ENCODE measurements around the gene CASQ1. TPM values are rescaled to one million over a fixed set of nuclear protein-coding genes. Genes with fewer than 3 reads are reported as not detected.

CASQ1 gene
- total RNA-seq, 6 experiments from 2014 or later: 0.25 TPM; not detected in 5

DNA sequence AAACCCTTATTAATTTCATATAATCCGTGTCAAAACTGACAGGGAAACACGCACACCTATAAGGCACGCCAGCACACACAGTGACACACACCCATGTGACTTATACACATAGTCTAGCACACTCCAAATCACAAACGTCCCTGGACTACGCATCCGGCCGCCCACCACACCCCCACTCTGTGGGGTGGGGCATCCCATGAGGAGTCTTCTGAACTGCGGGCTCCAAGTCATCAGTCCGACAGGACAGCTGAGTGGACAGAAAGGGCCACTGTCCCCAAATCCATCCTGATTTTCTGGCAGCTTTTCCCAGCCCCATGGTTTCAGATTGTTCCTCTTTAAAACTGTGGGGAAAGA is 15.6 kb downstream of the CASQ1 start:
- DNase-seq: peak in 2 of 3 donors; percentile 44 to 56
- H3K27me3 ChIP-seq: no peaks in the 10 kb centered on the region
- peaks cover 0 to 11% (median 0%) of the 10 kb centered on the region in 4 donors for H3K4me1 ChIP-seq
- H3K36me3 ChIP-seq: no peaks in the 10 kb centered on the region
- H3K27ac ChIP-seq: peak overlapping the region; percentile 35 to 93 (median 65)
- peak overlapping the region; percentile 74 to 97 (median 83) for H3K4me3 ChIP-seq
- WGBS (ENCODE audit: insufficient coverage, low coverage, low lambda C conversion rate, missing lambda C conversion rate): 2% methylated on average over 8 of the region's 9 CpGs
- ATAC-seq: peak; percentile 35 to 68 (median 42)
- no peaks in the 10 kb centered on the region for H3K9me3 ChIP-seq
- TF ChIP-seq, protein P1, sequence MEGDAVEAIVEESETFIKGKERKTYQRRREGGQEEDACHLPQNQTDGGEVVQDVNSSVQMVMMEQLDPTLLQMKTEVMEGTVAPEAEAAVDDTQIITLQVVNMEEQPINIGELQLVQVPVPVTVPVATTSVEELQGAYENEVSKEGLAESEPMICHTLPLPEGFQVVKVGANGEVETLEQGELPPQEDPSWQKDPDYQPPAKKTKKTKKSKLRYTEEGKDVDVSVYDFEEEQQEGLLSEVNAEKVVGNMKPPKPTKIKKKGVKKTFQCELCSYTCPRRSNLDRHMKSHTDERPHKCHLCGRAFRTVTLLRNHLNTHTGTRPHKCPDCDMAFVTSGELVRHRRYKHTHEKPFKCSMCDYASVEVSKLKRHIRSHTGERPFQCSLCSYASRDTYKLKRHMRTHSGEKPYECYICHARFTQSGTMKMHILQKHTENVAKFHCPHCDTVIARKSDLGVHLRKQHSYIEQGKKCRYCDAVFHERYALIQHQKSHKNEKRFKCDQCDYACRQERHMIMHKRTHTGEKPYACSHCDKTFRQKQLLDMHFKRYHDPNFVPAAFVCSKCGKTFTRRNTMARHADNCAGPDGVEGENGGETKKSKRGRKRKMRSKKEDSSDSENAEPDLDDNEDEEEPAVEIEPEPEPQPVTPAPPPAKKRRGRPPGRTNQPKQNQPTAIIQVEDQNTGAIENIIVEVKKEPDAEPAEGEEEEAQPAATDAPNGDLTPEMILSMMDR (IDR thresholded peaks at IDR 0.05): no peak
- no peak for TF ChIP-seq POLR2A (IDR thresholded peaks at IDR 0.05)
- intact Hi-C loops (cut with DNase I): loop anchor here in 1 of 2 donors (10.0 kb wide), 1 partner anchor 69 kb away; no protein-coding TSS in a partner anchor

DNA sequence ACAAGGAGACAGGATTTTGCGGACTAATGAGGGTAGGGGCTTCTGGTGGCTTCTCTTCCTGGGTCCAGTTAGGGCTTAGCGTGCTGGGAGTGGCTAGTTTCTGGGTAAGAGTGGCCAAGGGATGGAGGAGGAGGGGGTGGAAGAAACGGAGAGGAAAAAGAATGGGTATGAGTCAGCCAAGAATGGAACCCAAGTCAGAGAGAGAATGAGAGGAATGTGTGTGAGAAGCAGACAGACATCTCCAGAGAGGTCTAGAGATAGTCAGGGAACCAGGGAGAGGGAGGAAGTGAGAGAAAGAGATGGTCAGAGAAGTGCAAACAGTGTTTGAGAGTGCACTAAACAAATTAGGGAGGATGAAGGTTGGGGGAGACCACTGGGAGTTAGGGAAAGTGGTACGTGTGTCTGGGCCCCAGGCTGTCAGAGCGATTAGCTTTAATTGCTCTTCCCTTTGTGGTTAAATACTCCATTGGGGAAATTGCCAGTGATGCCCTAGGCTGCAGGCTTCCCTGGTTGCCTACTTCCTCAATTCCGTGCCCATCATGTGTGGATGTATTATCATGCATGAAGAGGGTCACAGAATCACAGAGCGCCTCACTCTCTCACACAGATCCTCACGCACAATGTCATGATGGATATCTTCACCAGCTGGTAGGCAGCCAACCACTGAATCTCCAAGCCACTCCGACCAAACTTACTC is 16.2 kb downstream of the CASQ1 start:
- DNase-seq (no peak), ATAC-seq (no peak)
- Histone ChIP-seq H3K27me3 (no peaks in the 10 kb centered on the region), H3K36me3 (peaks cover 0 to 1% (median 0%) of the 10 kb centered on the region in 4 donors), H3K4me1 (peaks cover 0 to 11% (median 0%) of the 10 kb centered on the region in 4 donors), H3K9me3 (no peaks in the 10 kb centered on the region), H3K27ac (peak overlapping the region in 2 of 3 donors; percentile 65 to 93), H3K4me3 (peak overlapping the region; percentile 74 to 97 (median 83))
- intact Hi-C loops (cut with DNase I): loop anchor here in 1 of 2 donors (10.0 kb wide), 1 partner anchor 68 kb away; no protein-coding TSS in a partner anchor
- TF ChIP-seq, protein P1 (IDR thresholded peaks at IDR 0.05): no peak
- TF ChIP-seq POLR2A (IDR thresholded peaks at IDR 0.05): no peak
- 60% methylated on average over 6 of the region's 9 CpGs for WGBS (ENCODE audit: insufficient coverage, low coverage, low lambda C conversion rate, missing lambda C conversion rate)

DNA sequence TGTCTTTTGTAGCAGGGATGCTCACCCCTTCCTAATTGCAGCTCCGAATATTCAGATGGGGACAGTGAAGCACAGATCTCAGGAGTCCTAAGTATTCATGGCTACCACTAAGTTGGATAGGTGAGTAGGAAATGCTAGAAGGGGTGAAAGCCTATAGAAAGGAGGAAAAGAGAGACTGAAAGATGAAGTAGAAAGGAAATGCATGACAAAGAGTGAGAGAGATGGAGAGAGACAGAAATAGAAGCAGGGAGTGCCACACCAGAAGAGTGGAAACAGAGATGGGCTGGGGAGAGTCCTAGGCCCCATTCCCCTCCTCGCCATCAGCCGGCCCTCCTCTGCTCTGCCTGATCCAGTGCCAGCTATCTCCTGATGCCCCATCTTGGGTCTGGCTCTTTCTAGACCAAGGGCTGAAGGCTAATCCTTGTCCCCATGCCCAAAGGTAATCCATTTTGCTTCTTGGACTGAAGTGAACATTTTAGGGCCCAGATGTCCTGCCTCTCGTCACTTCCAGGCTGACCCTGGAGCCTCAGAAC is 16.8 kb downstream of the CASQ1 start:
- Histone ChIP-seq H3K9me3 (no peaks in the 10 kb centered on the region), H3K4me3 (no peak overlapping the region), H3K27me3 (no peaks in the 10 kb centered on the region), H3K36me3 (peaks cover 0 to 8% (median 0%) of the 10 kb centered on the region in 4 donors), H3K27ac (no peak overlapping the region), H3K4me1 (peaks cover 0 to 11% (median 0%) of the 10 kb centered on the region in 4 donors)
- 66% methylated on average over 2 of the region's 4 CpGs for WGBS (ENCODE audit: insufficient coverage, low coverage, low lambda C conversion rate, missing lambda C conversion rate)
- intact Hi-C loops (cut with DNase I): loop anchor here in 1 of 2 donors (10.0 kb wide), 1 partner anchor 68 kb away; no protein-coding TSS in a partner anchor
- DNase-seq: peak in 1 of 3 donors; percentile 27
- TF ChIP-seq, protein P1 (IDR thresholded peaks at IDR 0.05): no peak
- TF ChIP-seq POLR2A (IDR thresholded peaks at IDR 0.05): no peak
- no peak for ATAC-seq

DNA sequence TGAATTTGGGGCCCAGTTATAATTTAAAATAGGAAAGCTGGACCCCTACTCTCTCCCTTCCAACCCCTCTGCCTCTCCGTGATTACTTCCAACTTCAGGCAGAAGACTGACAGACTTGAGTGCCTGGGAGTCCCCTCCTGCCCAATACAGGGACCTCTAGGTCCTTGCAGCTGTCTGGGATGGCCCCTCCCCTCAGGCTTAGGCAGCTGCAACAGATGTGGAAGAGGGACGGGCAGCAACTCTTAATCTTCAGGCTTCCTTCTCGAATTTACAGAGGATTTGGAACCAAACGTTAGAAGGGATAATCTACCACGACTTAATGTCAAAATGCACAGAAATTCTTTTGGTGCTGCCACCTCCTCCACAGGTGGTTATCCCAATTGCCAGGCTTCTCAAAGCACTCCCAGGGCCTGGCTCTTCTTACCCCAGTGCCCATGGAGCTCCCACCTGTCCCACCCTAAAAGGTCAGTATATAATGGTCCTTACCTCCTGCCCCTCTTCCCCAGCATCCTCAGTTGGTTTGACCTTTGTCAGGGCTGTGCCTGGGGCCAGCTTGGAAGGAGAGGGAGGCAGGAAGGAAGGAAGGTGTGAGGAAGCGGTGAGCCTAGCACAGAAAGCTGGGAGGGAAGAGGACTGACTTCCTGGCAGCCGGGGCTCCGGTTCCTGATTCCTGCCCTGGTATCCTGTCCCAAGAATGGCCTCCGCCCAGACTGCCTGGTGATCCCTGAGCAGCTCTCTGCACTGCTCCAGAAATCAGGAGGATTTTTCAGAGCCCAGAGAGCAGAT is 17.6 kb downstream of the CASQ1 start:
- intact Hi-C loops (cut with DNase I): loop anchor here in 1 of 2 donors (10.0 kb wide), 1 partner anchor 67 kb away; no protein-coding TSS in a partner anchor
- H3K27ac ChIP-seq: peak overlapping the region in 1 of 3 donors; percentile 2
- H3K36me3 ChIP-seq: peaks cover 0 to 9% (median 0%) of the 10 kb centered on the region in 4 donors
- H3K4me3 ChIP-seq: no peak overlapping the region
- WGBS (ENCODE audit: insufficient coverage, low coverage, low lambda C conversion rate, missing lambda C conversion rate): 50% methylated on average over 3 of the region's 9 CpGs
- H3K4me1 ChIP-seq: peaks cover 0 to 11% (median 0%) of the 10 kb centered on the region in 4 donors
- H3K27me3 ChIP-seq: no peaks in the 10 kb centered on the region
- DNase-seq (peak in 2 of 3 donors; percentile 31 to 44), ATAC-seq (peak; percentile 6 to 34 (median 10))
- TF ChIP-seq, protein P1 (IDR thresholded peaks at IDR 0.05): no peak
- TF ChIP-seq POLR2A (IDR thresholded peaks at IDR 0.05): no peak
- H3K9me3 ChIP-seq: no peaks in the 10 kb centered on the region

Data from right lobe of liver (tissue), 6 donors.